GM12878 (cell line): Measurements from ENCODE around the gene ATXN1. TPM values are rescaled to one million over a fixed set of nuclear protein-coding genes. Genes with fewer than 3 reads are reported as not detected.

Source experiments
- BACH1 ChIP-seq: fragments of 450-650 bp; IDR thresholded peaks from 2 replicates; pipeline ENCODE4 v1.6.1; 2017; ENCODE audit warnings: mild to moderate bottlenecking, borderline replicate concordance
- BCL11A ChIP-seq: IDR thresholded peaks from 2 replicates; pipeline ENCODE4 v1.6.1; 2011; ENCODE audit warnings: low read depth, low read length
- BMI1 ChIP-seq: fragments of 450-650 bp; IDR thresholded peaks from 2 replicates; pipeline ENCODE4 v1.6.1; 2016; ENCODE audit warnings: mild to moderate bottlenecking, moderate library complexity, borderline replicate concordance
- CHD1 ChIP-seq: IDR thresholded peaks from 2 replicates; pipeline ENCODE4 v1.6.1; 2012; ENCODE audit warnings: low read depth, low read length, improper control_type of control experiment
- CHD2 ChIP-seq: IDR thresholded peaks from 2 replicates; pipeline ENCODE4 v1.6.1; 2011; ENCODE audit warnings: low read depth, low read length, improper control_type of control experiment, borderline replicate concordance
- CHD4 ChIP-seq: fragments of 200-600 bp; sonication (generic); IDR thresholded peaks from 2 replicates; pipeline ENCODE4 v1.6.1; 2016; ENCODE audit warnings: mild to moderate bottlenecking
- ESRRA ChIP-seq: IDR thresholded peaks from 2 replicates; pipeline ENCODE4 v1.6.1; 2012; ENCODE audit warnings: mild to moderate bottlenecking, low read length, improper control_type of control experiment
- KDM1A ChIP-seq: fragments of 200-600 bp; sonication (generic); IDR thresholded peaks from 2 replicates; pipeline ENCODE4 v1.6.1; 2016; ENCODE audit warnings: borderline replicate concordance
- KLF5 ChIP-seq: fragments of 450-650 bp; IDR thresholded peaks from 2 replicates; pipeline ENCODE4 v1.6.1; 2014; ENCODE audit warnings: mild to moderate bottlenecking; ENCODE audit not compliant: partially characterized antibody
- MEF2A ChIP-seq: IDR thresholded peaks from 2 replicates; pipeline ENCODE4 v1.6.1; 2011; ENCODE audit warnings: low read depth, mild to moderate bottlenecking, low read length, moderate library complexity; ENCODE audit not compliant: insufficient read depth
- NFXL1 ChIP-seq: fragments of 450-650 bp; IDR thresholded peaks from 2 replicates; pipeline ENCODE4 v1.6.1; 2017; ENCODE audit warnings: antibody characterized with exemption, mild to moderate bottlenecking, borderline replicate concordance
- PAX8 ChIP-seq: fragments of 450-650 bp; IDR thresholded peaks from 2 replicates; pipeline ENCODE4 v1.6.1; 2017; ENCODE audit warnings: mild to moderate bottlenecking, moderate library complexity
- POLR2A ChIP-seq: IDR thresholded peaks from 2 replicates; pipeline ENCODE4 v1.6.1; 2011; ENCODE audit warnings: low read depth, mild to moderate bottlenecking, low read length
- RAD21 ChIP-seq: IDR thresholded peaks from 2 replicates; pipeline ENCODE4 v1.6.1; 2011; ENCODE audit warnings: mild to moderate bottlenecking, low read depth, low read length, moderate library complexity; ENCODE audit not compliant: insufficient read depth
- SMAD1 ChIP-seq: fragments of 450-650 bp; IDR thresholded peaks from 2 replicates; pipeline ENCODE4 v1.6.1; 2018; ENCODE audit warnings: mild to moderate bottlenecking, low read depth; ENCODE audit not compliant: partially characterized antibody
- SMARCA5 ChIP-seq: fragments of 450-650 bp; IDR thresholded peaks from 2 replicates; pipeline ENCODE4 v1.6.1; 2017; ENCODE audit warnings: mild to moderate bottlenecking
- SREBF1 ChIP-seq: IDR thresholded peaks from 2 replicates; pipeline ENCODE4 v1.6.1; 2012; ENCODE audit warnings: mild to moderate bottlenecking, low read length
- TCF12 ChIP-seq: IDR thresholded peaks from 2 replicates; pipeline ENCODE4 v1.6.1; 2011; ENCODE audit warnings: low read depth, mild to moderate bottlenecking, low read length
- ZNF207 ChIP-seq: fragments of 450-650 bp; IDR thresholded peaks from 2 replicates; pipeline ENCODE4 v1.6.1; 2014; ENCODE audit warnings: antibody characterized with exemption, mild to moderate bottlenecking, borderline replicate concordance
- polyA plus RNA-seq, 11 experiments: library from polyadenylated mRNA; depleted of rRNA in 4 of 11; unstranded in 6 of 11; stranded (reverse) in 5 of 11; fragments of >200 nt; fragmentation: Nextera tagmentation in 4 of 11; fragmentation: Illumina TruSeq in 1 of 11; extraction: Ambion mirVana in 4 of 11; extraction: Trizol in 1 of 11; gene quantifications; 1 replicate in 1 of 11; 2 replicates in 10 of 11; pipeline versions ENCODE4 v1.2.1 to v1.2.3, GENCODE V29; 2011 to 2016; ENCODE audit warnings: inconsistent platforms in 2 of 11, missing spikeins in 2 of 11, low read depth in 1 of 11
- total RNA-seq, 4 experiments: library from RNA; depleted of rRNA in 3 of 4; stranded (reverse); fragments of >200 nt in 3 of 4; fragmentation: Illumina TruSeq in 1 of 4; extraction: Trizol in 1 of 4; gene quantifications; 2 replicates each; pipeline versions ENCODE4 v1.2.1 to v1.2.3, GENCODE V29; 2013 to 2021
- TF ChIP-seq, protein P1 (sequence below): fragments of 450-650 bp; IDR thresholded peaks from 2 replicates; pipeline ENCODE4 v1.6.1; 2018; ENCODE audit warnings: borderline replicate concordance, mild to moderate bottlenecking; ENCODE audit not compliant: partially characterized antibody
- TF ChIP-seq, protein P2 (sequence below): fragments of 450-650 bp; formaldehyde crosslinking; IDR thresholded peaks from 2 replicates; pipeline ENCODE4 v1.4.0; 2022; ENCODE audit warnings: mild to moderate bottlenecking, moderate library complexity
- TF ChIP-seq, protein P3 (sequence below): IDR thresholded peaks from 2 replicates; pipeline ENCODE4 v1.6.1; 2012; ENCODE audit warnings: mild to moderate bottlenecking, low read depth, low read length

Gene ATXN1
- total and polyA plus RNA-seq, 10 of the 15 experiments (the other 5 are each of a cell fraction or from before 2014, with no cell fraction given) = 12.2 to 51.2 (median 20.5) TPM

DNA sequence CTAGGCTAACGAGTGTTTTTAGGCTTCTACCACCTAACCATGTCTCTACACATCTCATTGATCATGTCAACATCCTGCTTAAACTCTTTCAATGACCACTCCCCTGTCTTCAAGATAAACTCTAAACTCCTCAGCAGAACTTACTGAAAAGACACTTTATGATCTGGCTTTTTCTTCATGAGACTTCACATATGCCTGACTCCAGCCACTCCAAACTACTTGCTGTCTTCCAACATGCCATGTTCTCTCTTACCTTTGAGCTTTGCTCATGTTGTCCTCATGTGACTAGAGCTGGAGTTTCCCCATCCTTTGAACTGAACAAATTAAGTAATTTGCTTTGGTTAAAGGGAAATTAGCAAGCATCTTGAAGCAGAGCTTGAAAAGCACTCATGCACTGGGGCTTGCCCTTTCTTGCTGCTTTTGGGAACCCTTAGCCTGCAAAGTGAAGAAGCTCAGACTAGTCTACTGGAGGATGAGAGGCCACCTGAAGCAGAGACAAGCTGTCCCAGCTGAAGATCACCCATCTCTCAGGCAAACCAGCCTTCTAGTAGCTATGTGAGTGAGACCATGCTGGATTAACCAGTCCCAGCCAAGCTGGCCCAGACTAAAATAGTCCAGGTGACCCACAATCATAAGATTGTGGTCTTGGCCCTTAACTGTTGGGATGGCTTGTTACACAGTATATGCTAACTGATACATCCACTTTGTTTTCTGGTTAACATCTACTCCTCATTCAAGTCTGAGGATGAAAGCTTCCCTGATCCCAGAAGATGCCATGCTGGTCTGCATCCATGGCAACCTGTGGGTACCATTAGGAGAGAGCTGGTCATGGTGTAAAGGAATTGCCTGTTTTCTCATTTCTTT, 287.1 kb downstream of the ATXN1 start (continued):
- TF ChIP-seq, protein P1, sequence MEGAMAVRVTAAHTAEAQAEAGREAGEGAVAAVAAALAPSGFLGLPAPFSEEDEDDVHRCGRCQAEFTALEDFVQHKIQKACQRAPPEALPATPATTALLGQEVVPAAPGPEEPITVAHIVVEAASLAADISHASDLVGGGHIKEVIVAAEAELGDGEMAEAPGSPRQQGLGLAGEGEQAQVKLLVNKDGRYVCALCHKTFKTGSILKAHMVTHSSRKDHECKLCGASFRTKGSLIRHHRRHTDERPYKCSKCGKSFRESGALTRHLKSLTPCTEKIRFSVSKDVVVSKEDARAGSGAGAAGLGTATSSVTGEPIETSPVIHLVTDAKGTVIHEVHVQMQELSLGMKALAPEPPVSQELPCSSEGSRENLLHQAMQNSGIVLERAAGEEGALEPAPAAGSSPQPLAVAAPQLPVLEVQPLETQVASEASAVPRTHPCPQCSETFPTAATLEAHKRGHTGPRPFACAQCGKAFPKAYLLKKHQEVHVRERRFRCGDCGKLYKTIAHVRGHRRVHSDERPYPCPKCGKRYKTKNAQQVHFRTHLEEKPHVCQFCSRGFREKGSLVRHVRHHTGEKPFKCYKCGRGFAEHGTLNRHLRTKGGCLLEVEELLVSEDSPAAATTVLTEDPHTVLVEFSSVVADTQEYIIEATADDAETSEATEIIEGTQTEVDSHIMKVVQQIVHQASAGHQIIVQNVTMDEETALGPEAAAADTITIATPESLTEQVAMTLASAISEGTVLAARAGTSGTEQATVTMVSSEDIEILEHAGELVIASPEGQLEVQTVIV = no peak
- TF ChIP-seq KLF5 (peak; percentile 39), MEF2A (0 out of 2 replicates have a peak, but pooled peaks have one; percentile 57), CHD4 (no peak), SMAD1 (no peak), ZNF207 (no peak), KDM1A (no peak), POLR2A (peak; percentile 47; the same call in 1 of the 2 replicates), ESRRA (no peak), CHD1 (0 out of 2 replicates have a peak, but pooled peaks have one; percentile 15), RAD21 (0 out of 2 replicates have a peak, but pooled peaks have one; percentile 5), BMI1 (no peak), BCL11A (peak; percentile 59; the same call in 1 of the 2 replicates), TCF12 (no peak), BACH1 (0 out of 2 replicates have a peak, but pooled peaks have one; percentile 4), CHD2 (0 out of 2 replicates have a peak, but pooled peaks have one; percentile 11), NFXL1 (no peak), PAX8 (no peak), SREBF1 (no peak), SMARCA5 (0 out of 2 replicates have a peak, but pooled peaks have one; percentile 64)
- TF ChIP-seq, protein P2, sequence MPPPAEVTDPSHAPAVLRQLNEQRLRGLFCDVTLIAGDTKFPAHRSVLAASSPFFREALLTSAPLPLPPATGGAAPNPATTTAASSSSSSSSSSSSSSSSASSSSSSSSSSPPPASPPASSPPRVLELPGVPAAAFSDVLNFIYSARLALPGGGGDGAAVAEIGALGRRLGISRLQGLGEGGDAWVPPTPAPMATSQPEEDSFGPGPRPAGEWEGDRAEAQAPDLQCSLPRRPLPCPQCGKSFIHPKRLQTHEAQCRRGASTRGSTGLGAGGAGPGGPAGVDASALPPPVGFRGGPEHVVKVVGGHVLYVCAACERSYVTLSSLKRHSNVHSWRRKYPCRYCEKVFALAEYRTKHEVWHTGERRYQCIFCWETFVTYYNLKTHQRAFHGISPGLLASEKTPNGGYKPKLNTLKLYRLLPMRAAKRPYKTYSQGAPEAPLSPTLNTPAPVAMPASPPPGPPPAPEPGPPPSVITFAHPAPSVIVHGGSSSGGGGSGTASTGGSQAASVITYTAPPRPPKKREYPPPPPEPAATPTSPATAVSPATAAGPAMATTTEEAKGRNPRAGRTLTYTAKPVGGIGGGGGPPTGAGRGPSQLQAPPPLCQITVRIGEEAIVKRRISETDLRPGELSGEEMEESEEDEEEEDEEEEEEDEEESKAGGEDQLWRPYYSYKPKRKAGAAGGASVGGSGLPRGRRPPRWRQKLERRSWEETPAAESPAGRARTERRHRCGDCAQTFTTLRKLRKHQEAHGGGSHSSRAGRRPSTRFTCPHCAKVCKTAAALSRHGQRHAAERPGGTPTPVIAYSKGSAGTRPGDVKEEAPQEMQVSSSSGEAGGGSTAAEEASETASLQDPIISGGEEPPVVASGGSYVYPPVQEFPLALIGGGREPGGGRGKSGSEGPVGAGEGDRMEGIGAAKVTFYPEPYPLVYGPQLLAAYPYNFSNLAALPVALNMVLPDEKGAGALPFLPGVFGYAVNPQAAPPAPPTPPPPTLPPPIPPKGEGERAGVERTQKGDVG (CRISPR knock-in tag) = no peak
- TF ChIP-seq, protein P3, sequence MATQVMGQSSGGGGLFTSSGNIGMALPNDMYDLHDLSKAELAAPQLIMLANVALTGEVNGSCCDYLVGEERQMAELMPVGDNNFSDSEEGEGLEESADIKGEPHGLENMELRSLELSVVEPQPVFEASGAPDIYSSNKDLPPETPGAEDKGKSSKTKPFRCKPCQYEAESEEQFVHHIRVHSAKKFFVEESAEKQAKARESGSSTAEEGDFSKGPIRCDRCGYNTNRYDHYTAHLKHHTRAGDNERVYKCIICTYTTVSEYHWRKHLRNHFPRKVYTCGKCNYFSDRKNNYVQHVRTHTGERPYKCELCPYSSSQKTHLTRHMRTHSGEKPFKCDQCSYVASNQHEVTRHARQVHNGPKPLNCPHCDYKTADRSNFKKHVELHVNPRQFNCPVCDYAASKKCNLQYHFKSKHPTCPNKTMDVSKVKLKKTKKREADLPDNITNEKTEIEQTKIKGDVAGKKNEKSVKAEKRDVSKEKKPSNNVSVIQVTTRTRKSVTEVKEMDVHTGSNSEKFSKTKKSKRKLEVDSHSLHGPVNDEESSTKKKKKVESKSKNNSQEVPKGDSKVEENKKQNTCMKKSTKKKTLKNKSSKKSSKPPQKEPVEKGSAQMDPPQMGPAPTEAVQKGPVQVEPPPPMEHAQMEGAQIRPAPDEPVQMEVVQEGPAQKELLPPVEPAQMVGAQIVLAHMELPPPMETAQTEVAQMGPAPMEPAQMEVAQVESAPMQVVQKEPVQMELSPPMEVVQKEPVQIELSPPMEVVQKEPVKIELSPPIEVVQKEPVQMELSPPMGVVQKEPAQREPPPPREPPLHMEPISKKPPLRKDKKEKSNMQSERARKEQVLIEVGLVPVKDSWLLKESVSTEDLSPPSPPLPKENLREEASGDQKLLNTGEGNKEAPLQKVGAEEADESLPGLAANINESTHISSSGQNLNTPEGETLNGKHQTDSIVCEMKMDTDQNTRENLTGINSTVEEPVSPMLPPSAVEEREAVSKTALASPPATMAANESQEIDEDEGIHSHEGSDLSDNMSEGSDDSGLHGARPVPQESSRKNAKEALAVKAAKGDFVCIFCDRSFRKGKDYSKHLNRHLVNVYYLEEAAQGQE = no peak
